ENCODE data around the gene MLH3. TPM values are rescaled to one million over a fixed set of nuclear protein-coding genes. Genes with fewer than 3 reads are reported as not detected.

The MLH3 gene
- polyA plus RNA-seq, 1 donor from 2014 or later: 17.3 TPM

DNA sequence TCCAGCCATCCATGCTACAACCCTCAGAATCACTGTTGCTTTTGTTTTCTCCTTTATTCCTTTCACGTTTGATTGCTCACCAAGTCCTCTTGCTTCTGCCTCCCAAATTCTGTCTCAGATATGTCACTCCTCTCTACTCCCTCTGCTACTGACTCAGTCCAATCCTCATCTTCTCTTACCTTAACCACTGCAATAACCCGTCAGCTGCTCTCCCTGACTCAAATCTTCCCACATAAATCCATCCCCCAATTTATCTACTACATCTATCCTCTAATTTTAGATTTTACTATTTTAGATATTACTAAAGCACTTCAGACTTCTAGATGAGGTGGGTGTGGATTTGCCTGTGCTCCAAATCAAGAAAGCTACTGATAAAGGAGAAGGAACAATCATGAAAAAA lies 25.4 kb downstream of the MLH3 start:
- no peaks in the 10 kb centered on the region for H3K9me2 ChIP-seq (ENCODE audit: insufficient read depth, low read length)
- H3K27ac ChIP-seq (ENCODE audit: low read length): no peak overlapping the region
- H3K9me3 ChIP-seq (ENCODE audit: low read length): no peaks in the 10 kb centered on the region
- no peak overlapping the region for H3K9ac ChIP-seq (ENCODE audit: low read length)
- H3F3A ChIP-seq (ENCODE audit: insufficient read depth, low read length, poor library complexity, severe bottlenecking): no peaks in the 10 kb centered on the region
- no peaks in the 10 kb centered on the region for H4K20me1 ChIP-seq (ENCODE audit: insufficient read depth)
- TF ChIP-seq, protein P1, sequence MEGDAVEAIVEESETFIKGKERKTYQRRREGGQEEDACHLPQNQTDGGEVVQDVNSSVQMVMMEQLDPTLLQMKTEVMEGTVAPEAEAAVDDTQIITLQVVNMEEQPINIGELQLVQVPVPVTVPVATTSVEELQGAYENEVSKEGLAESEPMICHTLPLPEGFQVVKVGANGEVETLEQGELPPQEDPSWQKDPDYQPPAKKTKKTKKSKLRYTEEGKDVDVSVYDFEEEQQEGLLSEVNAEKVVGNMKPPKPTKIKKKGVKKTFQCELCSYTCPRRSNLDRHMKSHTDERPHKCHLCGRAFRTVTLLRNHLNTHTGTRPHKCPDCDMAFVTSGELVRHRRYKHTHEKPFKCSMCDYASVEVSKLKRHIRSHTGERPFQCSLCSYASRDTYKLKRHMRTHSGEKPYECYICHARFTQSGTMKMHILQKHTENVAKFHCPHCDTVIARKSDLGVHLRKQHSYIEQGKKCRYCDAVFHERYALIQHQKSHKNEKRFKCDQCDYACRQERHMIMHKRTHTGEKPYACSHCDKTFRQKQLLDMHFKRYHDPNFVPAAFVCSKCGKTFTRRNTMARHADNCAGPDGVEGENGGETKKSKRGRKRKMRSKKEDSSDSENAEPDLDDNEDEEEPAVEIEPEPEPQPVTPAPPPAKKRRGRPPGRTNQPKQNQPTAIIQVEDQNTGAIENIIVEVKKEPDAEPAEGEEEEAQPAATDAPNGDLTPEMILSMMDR (IDR thresholded peaks at IDR 0.05; ENCODE audit: poor library complexity, severe bottlenecking): no peak
- TF ChIP-seq EP300 (conservative IDR thresholded peaks at IDR 0.05; ENCODE audit: poor library complexity, severe bottlenecking) (no peak), MXI1 (conservative IDR thresholded peaks at IDR 0.05; ENCODE audit: poor library complexity, severe bottlenecking) (no peak), POLR2AphosphoS5 (IDR thresholded peaks at IDR 0.05) (no peak), RAD21 (conservative IDR thresholded peaks at IDR 0.05) (no peak), TAF1 (IDR thresholded peaks at IDR 0.05; ENCODE audit: low read depth) (no peak), EZH2 (IDR thresholded peaks at IDR 0.05; ENCODE audit: borderline replicate concordance, insufficient read depth, low read length, poor library complexity, severe bottlenecking) (no peak)
- TF ChIP-seq, protein P2, sequence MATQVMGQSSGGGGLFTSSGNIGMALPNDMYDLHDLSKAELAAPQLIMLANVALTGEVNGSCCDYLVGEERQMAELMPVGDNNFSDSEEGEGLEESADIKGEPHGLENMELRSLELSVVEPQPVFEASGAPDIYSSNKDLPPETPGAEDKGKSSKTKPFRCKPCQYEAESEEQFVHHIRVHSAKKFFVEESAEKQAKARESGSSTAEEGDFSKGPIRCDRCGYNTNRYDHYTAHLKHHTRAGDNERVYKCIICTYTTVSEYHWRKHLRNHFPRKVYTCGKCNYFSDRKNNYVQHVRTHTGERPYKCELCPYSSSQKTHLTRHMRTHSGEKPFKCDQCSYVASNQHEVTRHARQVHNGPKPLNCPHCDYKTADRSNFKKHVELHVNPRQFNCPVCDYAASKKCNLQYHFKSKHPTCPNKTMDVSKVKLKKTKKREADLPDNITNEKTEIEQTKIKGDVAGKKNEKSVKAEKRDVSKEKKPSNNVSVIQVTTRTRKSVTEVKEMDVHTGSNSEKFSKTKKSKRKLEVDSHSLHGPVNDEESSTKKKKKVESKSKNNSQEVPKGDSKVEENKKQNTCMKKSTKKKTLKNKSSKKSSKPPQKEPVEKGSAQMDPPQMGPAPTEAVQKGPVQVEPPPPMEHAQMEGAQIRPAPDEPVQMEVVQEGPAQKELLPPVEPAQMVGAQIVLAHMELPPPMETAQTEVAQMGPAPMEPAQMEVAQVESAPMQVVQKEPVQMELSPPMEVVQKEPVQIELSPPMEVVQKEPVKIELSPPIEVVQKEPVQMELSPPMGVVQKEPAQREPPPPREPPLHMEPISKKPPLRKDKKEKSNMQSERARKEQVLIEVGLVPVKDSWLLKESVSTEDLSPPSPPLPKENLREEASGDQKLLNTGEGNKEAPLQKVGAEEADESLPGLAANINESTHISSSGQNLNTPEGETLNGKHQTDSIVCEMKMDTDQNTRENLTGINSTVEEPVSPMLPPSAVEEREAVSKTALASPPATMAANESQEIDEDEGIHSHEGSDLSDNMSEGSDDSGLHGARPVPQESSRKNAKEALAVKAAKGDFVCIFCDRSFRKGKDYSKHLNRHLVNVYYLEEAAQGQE (IDR thresholded peaks at IDR 0.05; ENCODE audit: borderline replicate concordance): no peak
- H3K4me2 ChIP-seq (ENCODE audit: low read length): no peak overlapping the region
- H3K4me3 ChIP-seq (ENCODE audit: low read length): no peak overlapping the region
- H3K36me3 ChIP-seq (ENCODE audit: insufficient read depth, low read length): peaks cover 5% of the 10 kb centered on the region
- H3K27me3 ChIP-seq (ENCODE audit: insufficient read depth, low read depth, low read length): no peaks in the 10 kb centered on the region
- H2AFZ ChIP-seq (ENCODE audit: low read depth, low read length): no peak overlapping the region
- no peaks in the 10 kb centered on the region for H3K79me2 ChIP-seq (replicated peaks; ENCODE audit: insufficient read depth, low read length)

DNA sequence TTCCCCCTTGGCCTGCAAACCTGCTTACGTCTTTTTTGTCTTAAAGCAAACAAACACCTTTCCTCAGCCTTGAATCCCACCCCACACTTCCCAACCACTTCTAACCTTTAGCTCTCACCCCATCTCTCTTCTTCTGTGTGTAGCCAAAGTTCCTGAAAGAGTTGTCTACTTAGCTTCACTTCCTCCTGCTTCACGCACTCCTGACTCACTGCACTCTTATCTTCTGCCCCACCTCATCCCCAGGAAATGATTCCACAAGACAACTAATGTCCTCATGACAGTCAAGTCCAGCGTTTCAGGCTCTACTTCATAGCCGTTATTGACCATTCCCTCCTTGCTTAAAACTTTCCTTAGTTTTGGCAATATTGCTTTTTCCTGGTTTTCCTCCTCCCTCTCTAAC lies 26.2 kb downstream of the MLH3 start:
- Histone ChIP-seq H3K4me3 (ENCODE audit: low read length) (no peak overlapping the region), H4K20me1 (ENCODE audit: insufficient read depth) (no peaks in the 10 kb centered on the region), H3K9me2 (ENCODE audit: insufficient read depth, low read length) (no peaks in the 10 kb centered on the region), H3K79me2 (replicated peaks; ENCODE audit: insufficient read depth, low read length) (no peaks in the 10 kb centered on the region), H3K9ac (ENCODE audit: low read length) (no peak overlapping the region), H3K36me3 (ENCODE audit: insufficient read depth, low read length) (peaks cover 5% of the 10 kb centered on the region), H3K27ac (ENCODE audit: low read length) (no peak overlapping the region), H3K9me3 (ENCODE audit: low read length) (no peaks in the 10 kb centered on the region), H3K4me2 (ENCODE audit: low read length) (no peak overlapping the region), H3K27me3 (ENCODE audit: insufficient read depth, low read depth, low read length) (no peaks in the 10 kb centered on the region), H2AFZ (ENCODE audit: low read depth, low read length) (no peak overlapping the region), H3F3A (ENCODE audit: insufficient read depth, low read length, poor library complexity, severe bottlenecking) (no peaks in the 10 kb centered on the region)
- TF ChIP-seq EP300 (conservative IDR thresholded peaks at IDR 0.05; ENCODE audit: poor library complexity, severe bottlenecking): no peak
- TF ChIP-seq EZH2 (IDR thresholded peaks at IDR 0.05; ENCODE audit: borderline replicate concordance, insufficient read depth, low read length, poor library complexity, severe bottlenecking): no peak
- no peak for TF ChIP-seq MXI1 (conservative IDR thresholded peaks at IDR 0.05; ENCODE audit: poor library complexity, severe bottlenecking)
- TF ChIP-seq SMC3 (conservative IDR thresholded peaks at IDR 0.05; ENCODE audit: poor library complexity): no peak
- no peak for TF ChIP-seq RAD21 (conservative IDR thresholded peaks at IDR 0.05)

Data from neural cell (in vitro differentiated cells).